Endothelial cell (in vitro differentiated cells): Measurements from ENCODE around the gene CCS. TPM values are rescaled to one million over a fixed set of nuclear protein-coding genes. Genes with fewer than 3 reads are reported as not detected.
A peak's percentile ranks its signal among the peaks of the same experiment; 100 is the strongest.

Experiments used
- DNase-seq: peaks from one replicate; pipeline ENCODE4 v3.0.0; 2021; ENCODE audit warnings: low spot score
- H3K27ac Mint-ChIP-seq: one replicate; pipeline ENCODE4 v1.8.0; 2021; ENCODE audit warnings: mixed read lengths, inconsistent platforms; ENCODE audit not compliant: unreplicated experiment
- H3K27me3 Mint-ChIP-seq: one replicate; pipeline ENCODE4 v1.8.0; 2021; ENCODE audit warnings: mild to moderate bottlenecking, moderate library complexity, mixed read lengths, inconsistent platforms; ENCODE audit not compliant: unreplicated experiment
- H3K36me3 Mint-ChIP-seq: one replicate; pipeline ENCODE4 v1.8.0; 2021; ENCODE audit warnings: mild to moderate bottlenecking, low read depth, mixed read lengths, inconsistent platforms; ENCODE audit not compliant: unreplicated experiment
- H3K4me1 Mint-ChIP-seq: one replicate; pipeline ENCODE4 v1.8.0; 2021; ENCODE audit warnings: mild to moderate bottlenecking, mixed read lengths, inconsistent platforms; ENCODE audit not compliant: unreplicated experiment
- H3K4me3 Mint-ChIP-seq: one replicate; pipeline ENCODE4 v1.8.0; 2021; ENCODE audit warnings: mild to moderate bottlenecking, mixed read lengths, inconsistent platforms; ENCODE audit not compliant: unreplicated experiment
- H3K9me3 Mint-ChIP-seq: one replicate; pipeline ENCODE4 v1.8.0; 2021; ENCODE audit warnings: mixed read lengths, inconsistent platforms; ENCODE audit not compliant: unreplicated experiment
- CTCF ChIP-seq: fragments of 200-600 bp; sonication (generic); IDR thresholded peaks from one replicate; pipeline ENCODE4 v1.5.0; 2021; ENCODE audit warnings: antibody characterized with exemption; ENCODE audit not compliant: unreplicated experiment
- total RNA-seq: library from RNA; stranded (reverse); fragmentation: NEBNext Ultra II Directional; extraction: Animal tissue kit (Norgen Biotek cat#: 25700); gene quantifications from one replicate; pipeline ENCODE4 v1.2.1, GENCODE V29; 2021; ENCODE audit not compliant: unreplicated experiment

CCS gene
- total RNA-seq, 1 donor from 2014 or later: 51.2 TPM

- TF ChIP-seq CTCF: no peak
- Mint-ChIP-seq H3K36me3 (peaks cover 3% of the 10 kb centered on the region), H3K9me3 (no peaks in the 10 kb centered on the region), H3K27me3 (peaks cover 4% of the 10 kb centered on the region), H3K4me1 (peaks cover 9% of the 10 kb centered on the region), H3K27ac (no peak overlapping the region), H3K4me3 (no peak overlapping the region)
- no peak for DNase-seq
Measured at GRCh38 chr11:66548774-66549630, 44.0 kb upstream of the CCS start.

GRCh38 chr11:66549696-66550095 lies 43.3 kb upstream of the CCS start:
- H3K27me3 Mint-ChIP-seq: peaks cover 2% of the 10 kb centered on the region
- H3K27ac Mint-ChIP-seq: no peak overlapping the region
- H3K9me3 Mint-ChIP-seq: no peaks in the 10 kb centered on the region
- no peak for DNase-seq
- TF ChIP-seq CTCF: no peak
- peaks cover 4% of the 10 kb centered on the region for H3K4me1 Mint-ChIP-seq
- H3K4me3 Mint-ChIP-seq: no peak overlapping the region
- H3K36me3 Mint-ChIP-seq: no peaks in the 10 kb centered on the region

GRCh38 chr11:66550887-66551286 lies 42.1 kb upstream of the CCS start:
- no peaks in the 10 kb centered on the region for H3K9me3 Mint-ChIP-seq
- H3K36me3 Mint-ChIP-seq: no peaks in the 10 kb centered on the region
- DNase-seq: no peak
- no peaks in the 10 kb centered on the region for H3K4me1 Mint-ChIP-seq
- no peak overlapping the region for H3K4me3 Mint-ChIP-seq
- H3K27ac Mint-ChIP-seq: no peak overlapping the region
- no peak for TF ChIP-seq CTCF
- H3K27me3 Mint-ChIP-seq: peaks cover 5% of the 10 kb centered on the region

GRCh38 chr11:66554602-66555001 lies 38.4 kb upstream of the CCS start:
- no peaks in the 10 kb centered on the region for H3K36me3 Mint-ChIP-seq
- no peaks in the 10 kb centered on the region for H3K4me1 Mint-ChIP-seq
- H3K27me3 Mint-ChIP-seq: peaks cover 7% of the 10 kb centered on the region
- no peak overlapping the region for H3K4me3 Mint-ChIP-seq
- peak overlapping the region; percentile 61 for H3K27ac Mint-ChIP-seq
- no peak for TF ChIP-seq CTCF
- no peak for DNase-seq
- no peaks in the 10 kb centered on the region for H3K9me3 Mint-ChIP-seq

GRCh38 chr11:66555416-66555815 lies 37.6 kb upstream of the CCS start:
- DNase-seq: no peak
- H3K36me3 Mint-ChIP-seq: no peaks in the 10 kb centered on the region
- no peak overlapping the region for H3K4me3 Mint-ChIP-seq
- no peak overlapping the region for H3K27ac Mint-ChIP-seq
- no peak for TF ChIP-seq CTCF
- peaks cover 9% of the 10 kb centered on the region for H3K27me3 Mint-ChIP-seq
- no peaks in the 10 kb centered on the region for H3K4me1 Mint-ChIP-seq
- H3K9me3 Mint-ChIP-seq: no peaks in the 10 kb centered on the region
